ENCODE results near the gene TTC7B.

TTC7B gene

DNA sequence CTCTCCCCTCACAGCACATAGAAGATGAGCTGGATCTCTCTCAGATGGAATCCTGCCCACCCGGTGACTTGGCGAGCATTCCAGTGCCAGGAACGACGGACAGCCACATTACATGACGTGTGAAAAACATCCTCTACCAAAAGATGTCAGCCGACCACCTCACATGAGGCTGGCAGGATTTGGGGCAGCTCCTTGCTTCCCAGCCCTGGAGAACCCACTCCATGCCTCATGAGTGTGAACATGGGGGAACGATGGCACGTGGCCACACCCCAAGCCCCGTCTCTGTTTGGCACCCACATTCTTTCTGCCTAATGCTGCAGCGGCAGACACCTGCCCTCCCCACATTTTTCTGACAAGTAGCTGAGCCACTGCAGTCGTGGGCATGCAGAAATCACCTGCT lies 216.9 kb downstream of the TTC7B start:
- peak in 2 of 14 donors; percentile 26 to 28 for DNase-seq

DNA sequence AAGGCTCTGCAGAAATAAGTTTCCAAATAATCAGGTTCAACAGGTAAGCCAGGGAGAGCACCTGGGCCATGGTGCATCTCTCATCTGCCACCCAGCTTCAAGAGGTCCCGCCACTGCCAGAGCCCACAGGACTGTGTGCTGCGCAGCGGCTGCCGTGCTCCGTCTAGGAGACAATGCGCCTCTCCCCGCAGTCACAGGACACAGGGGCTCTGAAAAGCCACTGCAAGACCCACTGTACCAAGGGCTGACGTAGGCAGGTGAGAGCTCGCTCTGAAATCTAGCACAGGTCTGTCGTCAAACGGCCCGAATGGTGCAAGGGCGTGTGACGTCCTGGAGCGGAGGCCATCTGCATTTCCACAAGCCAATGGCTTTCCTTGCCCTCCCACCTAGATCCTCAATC lies 218.3 kb downstream of the TTC7B start:
- no peak for DNase-seq

DNA sequence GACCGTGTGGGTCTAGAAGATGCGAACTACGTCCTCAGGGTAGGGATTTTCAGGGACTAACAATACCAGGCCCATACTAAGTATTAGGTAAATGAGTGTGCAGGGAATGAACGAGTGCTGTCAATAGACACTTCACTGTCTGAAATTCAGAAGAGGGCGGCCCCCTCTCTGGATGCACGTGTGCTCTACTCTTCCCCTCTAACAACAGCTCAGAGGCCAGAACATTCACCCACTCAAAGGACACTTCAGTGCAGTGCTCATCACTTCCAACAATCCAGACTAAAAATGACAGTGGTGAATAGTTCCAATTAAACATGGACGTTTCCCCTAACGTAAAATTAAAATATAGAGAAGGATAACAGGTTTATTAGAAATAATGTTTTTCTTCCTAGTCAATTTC lies 219.5 kb downstream of the TTC7B start:
- DNase-seq = no peak

DNA sequence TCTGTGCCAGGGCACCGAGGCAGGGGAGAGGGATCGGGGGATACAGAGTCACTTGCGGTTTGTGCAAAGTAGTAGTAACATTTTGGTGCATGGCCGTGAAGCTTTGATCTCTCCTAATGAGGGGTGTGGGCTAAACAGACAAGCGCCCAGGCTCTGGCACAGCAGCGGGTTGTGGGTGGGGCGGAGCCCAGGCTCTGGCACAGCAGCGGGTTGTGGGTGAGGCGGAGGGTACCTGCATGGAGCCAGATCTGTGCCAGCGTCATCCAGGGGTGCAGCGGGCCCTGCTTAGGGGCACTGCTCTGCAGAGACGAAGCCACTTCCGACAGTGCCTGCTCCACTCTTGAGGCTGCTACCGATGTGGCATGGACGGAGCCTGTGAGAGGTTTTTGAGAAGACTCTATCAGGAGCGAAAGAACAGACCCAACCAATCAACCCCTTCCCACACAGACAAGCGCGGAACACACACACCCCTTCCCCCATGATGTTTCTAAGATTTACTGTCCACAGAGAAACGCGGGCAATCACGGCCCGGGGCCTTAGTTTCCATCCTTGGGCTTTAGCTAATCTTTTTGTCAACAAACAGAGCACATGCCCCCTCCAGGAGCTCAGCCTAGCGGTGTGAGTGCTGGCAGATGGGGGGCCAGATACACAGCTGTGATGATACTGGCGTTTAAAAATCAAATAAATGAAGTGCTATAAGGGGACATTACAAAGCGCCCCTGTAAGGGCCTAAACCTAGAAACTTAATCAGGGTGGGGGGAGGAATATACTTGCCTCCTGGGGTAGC lies 222.8 kb downstream of the TTC7B start:
- DNase-seq = no peak

DNA sequence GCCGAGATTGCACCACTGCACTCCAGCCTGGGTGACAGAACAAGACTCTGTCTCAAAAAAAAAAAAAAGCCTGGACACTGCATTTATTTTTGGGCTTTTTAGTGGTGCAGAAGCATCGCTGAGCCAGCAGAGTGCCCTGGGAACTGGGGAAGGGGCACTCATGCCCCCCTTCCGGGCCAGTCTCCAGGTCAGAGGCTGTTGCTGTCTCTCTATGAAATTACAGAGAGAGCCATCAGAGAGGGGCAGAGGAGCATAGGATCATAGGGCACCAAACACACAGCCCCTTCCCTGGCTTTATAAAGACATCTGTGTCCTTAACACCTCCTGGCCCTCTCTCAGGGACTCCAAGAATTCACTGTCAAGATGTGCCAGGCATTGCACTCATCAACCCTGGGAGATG lies 223.6 kb downstream of the TTC7B start:
- no peak for DNase-seq

DNA sequence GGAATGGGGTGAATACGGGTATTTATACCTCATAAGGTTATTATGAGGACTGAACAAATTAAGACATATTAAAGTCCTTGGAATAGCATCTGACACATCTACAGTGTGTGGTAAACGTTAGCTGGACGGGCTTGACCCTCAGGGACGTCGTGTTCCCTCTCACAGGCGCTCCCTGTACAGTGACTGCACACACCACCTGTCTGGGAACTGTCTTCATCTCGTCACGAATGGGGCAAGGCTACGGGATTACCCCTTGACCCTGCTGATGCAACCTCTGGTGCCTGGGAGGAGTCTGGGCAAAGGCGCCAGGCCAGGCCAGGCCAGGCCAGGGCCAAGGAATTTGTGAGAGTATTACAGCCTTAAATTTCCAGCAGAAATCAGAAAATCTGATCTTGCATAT lies 228.3 kb downstream of the TTC7B start:
- DNase-seq = no peak

DNA sequence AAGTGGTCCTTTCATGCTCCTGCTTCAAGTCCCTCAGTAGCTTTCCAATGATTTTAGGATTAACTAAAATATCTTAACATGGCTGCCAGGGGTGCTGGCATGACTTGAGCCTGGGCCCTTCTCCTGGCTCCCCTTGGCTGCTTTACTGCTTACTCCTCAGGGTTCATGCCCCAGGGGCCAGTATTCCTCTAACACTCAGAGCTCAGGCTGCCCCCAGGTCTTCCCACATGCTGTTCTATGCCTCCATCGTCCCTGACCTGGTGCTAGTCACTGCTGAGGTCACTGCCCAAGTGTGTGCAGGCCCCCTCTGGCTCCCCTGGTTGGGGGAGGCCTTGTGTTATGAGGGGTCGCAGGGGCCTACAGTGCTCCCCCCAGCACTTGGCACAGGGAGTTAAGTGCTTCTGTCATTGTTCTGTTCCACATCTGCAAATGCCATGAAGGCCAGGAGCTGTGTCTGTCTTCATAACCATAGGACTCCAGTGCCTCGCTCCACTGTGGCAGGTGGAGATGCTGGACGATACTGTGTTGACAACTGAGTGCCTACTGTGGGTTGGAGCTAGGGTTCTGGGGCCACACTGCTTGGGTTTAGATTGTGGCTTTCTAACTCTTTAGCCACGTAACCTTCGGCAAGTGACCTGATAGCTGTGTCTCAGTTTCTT lies 228.8 kb downstream of the TTC7B start:
- DNase-seq = no peak

DNA sequence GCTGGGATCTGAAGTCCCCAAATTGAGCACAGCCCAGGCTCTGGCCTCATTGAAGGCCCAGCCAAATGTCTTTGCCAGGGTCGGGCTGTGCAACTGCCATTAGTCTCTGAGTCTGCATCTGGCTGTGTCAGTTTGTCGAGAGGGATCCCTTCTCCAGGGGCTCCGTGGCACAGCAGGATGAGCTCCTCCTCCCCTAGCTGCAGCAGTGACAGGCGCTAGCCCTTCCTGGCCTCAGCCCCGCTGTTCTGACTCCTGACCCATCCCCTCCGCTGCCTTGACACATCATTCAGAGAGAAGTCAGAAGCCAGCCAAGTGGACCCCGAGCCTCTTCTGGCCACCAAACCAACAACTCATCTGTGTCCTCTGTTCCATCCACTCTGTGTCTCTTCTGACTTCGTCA lies 231.1 kb downstream of the TTC7B start:
- no peak for DNase-seq

DNA sequence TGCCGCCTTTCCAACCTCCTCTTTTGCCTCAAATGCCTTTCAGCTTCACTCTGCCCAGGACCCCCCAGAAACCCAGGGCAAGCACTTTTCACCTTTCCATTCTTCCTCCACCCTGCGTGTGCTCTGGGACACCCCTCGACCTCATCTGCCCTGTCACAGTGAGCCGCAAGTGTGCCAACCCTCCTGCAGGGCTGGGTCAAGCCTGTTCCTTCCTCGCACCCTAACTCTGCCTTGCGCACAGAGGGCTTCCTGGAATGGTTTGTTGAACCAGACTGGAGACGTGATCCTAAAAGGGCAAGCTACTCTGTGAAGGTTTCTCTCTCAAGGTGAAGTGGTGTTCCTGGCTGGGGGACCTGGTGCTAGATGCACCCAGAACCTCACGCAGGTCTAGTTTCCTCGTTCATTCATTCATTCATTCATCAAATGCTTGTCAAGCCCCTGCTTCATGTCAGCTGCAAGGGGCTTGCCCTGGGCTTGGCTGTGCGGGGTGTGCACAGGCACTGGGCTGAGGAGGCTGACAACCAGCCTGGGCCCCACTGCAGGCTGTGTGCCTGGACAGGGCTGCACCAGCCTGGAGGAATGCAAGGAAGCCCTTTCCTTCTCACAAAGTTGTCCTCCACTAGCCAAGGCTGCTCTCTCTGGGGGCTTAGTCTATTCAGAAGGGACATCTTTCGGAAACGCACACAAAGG lies 232.2 kb downstream of the TTC7B start:
- DNase-seq = no peak

DNA sequence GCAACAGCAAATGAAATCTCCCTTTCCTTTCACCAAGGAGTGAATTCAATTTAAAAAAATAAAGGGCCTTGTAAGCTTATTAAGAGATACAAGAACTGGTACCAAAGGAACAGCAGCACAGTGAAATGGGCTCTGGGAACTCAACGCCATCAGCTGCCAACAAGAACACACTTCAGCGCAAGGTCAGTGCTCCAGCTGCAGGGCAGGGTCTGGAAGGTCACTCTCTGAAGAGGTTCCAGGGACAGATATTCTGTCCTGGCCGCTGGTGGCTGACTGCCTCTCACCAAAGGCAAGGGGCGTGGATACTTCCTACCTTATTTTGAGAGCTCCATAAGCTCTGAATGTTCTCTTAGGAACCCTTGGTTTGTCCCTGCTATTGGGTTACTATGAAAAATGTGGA lies 232.8 kb downstream of the TTC7B start:
- DNase-seq = no peak

DNA sequence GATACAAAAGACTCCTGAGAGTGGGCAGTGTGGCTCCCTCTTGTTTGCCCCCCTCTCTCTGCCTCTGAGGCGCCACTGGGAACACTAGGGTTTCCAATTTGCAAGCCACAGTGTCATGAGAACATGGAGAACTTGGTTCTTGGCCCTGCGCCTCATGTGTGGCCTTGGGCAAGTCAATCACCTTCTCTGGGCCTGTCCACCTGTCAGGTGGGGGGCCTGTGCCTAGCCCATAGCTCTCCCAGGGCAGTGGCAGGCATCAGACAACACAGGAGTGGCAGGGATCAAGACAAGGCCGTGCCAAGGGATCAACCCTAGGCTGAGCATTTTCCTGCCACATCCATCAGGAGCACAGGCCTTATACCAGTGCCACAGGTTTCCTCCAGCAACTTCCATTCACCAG lies 234.1 kb downstream of the TTC7B start:
- no peak for DNase-seq

DNA sequence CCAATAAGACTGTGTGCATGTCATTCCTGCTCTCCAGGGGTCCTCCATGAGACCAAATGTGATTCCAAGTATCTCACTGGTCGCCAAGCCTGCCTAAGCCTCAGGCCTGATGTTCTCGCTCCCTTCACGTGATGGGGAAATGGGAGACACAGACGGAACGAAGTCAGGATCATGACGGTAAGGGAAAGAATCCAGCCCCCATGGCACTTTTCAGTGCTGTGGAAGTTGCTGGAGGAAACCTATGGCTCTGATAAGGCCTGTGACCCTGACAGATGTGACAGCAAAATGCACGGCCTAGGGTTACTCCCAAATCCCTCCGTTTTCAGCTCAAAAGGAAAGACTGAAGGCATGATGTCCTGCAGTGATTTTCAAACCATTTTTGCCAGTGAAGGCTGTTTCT lies 234.5 kb downstream of the TTC7B start:
- no peak for DNase-seq

DNA sequence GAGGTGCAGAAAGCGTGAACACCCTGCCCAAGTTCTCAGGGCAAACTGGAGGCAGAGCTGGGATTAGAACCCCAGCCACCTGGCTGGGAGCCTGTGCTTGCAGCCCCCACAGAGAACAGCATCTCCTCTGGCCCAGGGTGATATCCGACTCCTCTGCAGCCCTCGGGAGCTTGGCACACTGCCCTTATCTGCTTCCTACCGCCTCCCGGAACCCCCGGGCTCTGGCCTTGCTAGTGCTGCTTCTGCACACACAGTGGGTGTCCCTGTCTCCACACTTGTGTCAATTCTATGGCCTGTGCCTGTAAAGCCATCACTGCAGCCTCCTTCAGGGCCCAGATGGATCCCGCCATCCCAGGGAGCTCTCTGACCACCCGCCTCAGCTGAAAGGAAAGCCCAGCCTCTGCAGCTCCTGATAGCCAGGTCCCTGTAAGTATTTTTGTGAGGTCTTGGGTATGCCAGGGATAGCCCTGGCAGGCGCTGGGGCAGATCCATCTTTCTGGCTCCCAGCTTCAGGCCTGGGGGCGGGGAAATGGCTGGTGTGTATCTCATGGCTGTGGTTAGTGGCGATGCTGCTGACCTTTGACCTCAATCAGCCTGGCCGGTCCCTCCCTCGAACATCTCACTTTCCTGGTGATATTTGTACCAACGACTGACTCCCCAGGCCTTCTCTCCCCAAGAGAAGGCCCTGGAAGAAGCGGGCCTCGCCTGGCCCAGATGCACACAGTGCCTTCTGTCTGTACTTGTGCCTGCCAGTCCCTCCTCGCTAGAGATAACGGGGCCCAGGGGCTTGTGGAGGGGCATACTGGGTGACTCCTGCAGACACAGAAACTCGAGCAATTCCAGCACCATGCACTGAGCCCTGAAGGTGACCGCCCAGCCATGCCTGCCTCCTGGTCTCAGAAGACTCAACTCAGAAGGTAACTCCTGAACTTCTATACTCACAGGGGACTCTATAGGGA lies 235.6 kb downstream of the TTC7B start:
- no peak for DNase-seq

DNA sequence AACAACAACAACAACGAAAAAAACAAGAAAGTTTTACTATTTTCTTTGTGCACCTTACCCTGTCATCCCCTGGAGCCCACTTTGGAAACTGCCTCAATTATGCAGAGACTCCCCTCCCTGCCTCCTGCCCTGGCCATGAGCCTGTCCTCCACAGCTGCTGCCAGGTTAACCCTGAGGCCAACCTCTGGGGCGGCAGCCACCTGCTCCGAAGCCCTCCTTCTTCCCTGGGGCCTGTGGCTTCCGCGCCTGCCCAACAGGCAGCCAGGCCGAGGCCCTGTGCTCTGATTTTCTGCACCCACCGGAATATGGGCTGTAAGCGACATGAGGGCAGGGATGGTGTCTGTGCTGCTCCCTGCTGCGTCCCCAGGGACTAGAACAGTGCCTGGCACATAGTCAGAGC lies 236.4 kb downstream of the TTC7B start:
- no peak for DNase-seq

DNA sequence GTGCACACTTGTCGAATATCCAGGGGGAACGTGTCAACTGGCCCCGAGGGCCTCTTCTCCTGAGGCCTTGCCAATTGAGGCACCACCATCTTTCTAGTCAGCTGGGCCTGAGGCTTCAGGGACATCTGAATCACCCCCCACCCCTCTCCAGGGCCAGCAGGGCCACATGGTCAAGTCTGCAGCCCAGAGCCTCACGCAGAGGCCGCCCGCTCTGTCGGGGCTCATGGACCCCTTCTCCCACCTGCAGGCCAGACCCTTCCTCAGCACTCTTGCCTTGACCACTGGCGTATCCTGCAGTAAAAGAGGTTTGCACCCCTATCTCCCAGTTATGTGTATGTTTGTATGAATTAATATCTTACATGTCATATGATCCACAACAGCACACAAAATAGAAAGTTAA lies 237.1 kb downstream of the TTC7B start:
- DNase-seq = no peak

DNA sequence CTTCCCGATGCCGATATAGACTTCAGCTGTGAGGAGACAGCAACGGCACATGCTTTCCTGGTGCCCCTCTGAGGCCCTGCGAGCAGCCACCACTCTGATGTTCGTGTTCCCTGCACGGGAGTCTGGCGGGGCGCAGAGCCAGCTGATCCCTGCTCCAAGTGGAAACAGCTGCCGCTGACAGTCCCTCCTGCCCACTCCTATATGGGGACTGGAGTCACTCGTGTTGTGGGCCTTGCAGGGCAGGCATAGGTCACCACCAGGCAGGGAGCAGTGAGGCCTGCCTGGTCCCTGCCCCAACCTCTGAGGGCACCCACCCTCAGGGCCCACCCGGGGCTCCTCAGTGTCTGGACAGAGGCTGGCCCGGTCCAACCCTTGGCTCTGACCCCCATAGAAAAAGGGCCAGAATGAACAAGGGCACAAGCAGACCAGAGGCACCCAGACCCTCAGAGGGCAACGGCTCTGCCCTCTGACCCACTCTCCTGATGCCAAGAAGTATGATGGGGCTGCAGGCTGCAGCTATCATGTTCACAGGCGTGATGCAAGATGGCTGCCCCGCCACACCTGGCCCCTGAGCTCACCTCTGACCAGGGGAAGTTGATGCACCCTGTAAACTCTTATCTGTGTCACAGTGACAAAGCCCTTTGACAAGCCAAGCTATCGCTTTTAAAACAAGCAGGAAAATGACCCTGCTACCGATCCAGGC lies 237.8 kb downstream of the TTC7B start:
- peak in 2 of 14 donors; percentile 58 to 62 for DNase-seq

DNA sequence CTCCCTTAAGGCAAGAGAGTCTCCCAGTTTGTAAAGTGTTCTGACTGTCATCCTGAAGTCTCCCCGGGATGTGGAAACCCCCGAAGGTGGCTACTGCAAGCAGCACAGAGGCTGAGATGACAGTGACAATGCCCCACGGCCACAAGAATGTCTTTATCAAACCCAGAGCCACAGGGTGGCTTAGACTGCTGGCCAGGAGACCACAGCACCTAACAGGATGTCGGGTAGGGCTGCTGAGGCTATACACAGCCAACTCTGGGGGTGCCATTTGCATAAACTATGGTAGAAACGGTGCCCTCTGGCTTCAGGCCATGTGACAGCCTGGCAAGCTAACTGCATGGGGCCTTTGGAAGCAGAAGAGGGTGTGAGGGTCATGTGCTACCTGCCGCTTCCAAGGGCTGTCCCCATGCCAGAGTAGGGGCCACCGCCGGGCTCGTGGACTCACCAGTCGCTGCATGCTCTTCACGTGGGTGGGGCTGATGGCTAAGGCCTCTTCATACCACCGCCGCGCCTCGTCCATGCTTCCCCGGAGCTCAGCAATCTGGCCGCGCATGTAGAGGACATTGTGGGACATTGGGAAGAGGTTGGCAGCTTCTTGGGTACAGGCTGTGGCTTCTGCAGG lies 238.5 kb downstream of the TTC7B start:
- peak in 4 of 14 donors; percentile 47 to 80 (median 60) for DNase-seq

DNA sequence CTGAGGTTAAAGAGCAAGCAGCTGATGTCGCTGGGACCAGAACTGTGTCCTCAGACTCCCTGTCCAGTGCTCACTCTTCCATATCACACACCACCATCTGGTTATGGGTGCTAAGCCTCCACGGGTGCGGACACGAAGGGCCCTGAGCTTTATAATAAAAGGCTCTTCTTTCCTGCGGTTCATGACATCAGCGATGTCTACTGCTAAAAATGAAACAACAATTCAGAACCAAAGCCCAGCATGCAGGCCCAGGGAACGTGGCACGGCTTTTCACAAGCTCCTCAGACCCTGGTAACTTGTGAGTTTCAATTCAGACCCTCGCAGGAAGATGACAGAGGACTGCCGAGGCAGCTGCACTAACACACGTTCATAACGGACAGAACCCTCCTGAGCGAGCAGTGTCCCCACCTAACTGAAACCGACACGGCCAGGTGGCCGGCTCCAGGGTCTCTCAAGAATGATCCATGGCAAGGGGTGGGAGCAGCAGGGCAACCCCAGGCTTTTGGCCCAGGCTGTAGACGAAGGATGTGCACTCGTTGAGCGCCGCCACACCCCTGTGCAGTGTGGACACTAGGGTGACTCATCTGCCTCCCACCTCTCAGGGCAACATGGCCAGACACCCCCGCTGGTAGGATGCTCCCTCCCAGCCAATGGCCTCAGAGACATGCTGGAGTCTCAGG lies 239.1 kb downstream of the TTC7B start:
- peak in 1 of 14 donors; percentile 28 for DNase-seq

DNA sequence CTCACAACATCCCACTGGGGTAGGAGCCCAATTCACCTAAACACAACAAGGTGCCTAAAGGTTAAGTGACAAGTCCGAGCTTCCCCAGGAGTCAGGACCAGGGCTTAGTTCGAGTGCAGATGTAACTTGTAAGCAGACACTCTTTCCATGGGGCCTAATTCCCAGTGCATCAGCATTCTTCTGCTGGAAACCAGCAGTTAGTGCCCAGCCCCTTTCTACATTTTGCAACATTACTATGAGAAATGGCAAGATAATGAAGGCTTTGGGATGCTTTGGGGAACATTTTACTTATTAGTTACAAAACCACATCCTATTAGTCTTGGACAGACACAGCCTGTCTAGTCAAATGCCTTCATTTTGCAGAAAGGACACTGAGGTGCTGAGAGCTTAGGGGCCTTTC lies 239.6 kb downstream of the TTC7B start:
- DNase-seq = no peak

DNA sequence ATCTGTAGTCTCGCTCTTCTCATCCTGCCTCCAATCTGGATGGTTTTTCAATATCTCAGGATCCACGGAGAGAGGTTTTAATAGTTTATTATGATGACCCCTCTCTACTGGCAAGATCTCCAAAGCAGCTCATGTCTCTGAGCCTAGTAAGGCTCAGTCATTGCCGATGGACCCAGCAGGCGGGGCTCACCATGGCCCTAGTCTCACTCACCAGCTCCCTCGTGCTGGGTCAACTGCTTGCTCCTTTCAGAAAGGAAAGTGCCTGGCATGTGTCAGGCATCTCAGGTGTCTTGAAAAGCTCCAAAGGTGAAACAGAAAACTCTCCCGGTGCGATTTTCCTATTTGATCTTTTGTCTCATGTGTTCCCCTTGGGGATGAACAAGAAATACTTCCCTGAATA lies 240.4 kb downstream of the TTC7B start:
- no peak for DNase-seq

DNA sequence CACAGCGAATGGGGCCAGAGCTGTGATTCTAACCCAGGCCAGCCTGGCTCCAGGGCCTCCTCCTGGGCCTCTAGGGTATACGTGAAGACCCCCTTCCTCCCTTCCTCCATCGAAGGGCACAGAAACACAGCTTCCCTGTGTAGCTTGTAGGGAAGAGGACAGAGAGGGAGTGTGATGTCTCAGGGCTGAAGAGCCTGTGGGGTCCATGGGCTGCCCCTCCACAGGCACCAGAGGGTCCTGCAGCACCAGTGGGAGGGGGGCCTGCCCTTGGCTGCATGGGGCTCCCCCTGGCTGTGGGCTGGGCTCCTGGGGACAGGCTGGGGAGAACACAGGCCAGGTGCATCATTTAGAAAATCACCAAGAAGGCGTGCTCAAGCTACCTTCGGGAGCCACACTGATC lies 240.9 kb downstream of the TTC7B start:
- no peak for DNase-seq

Data from C1 segment of cervical spinal cord (tissue), 14 donors.